ENCODE data around the gene FAF1.
A peak's percentile ranks its signal among the peaks of the same experiment; 100 is the strongest.
"Not testable (repeated sequence)": the region's sequence is repeated elsewhere in the genome, so short reads cannot be mapped to it uniquely, and the experiment has no call there.

Gene FAF1

GRCh38 chr1:50750021-50750619 is 209.9 kb downstream of the FAF1 start:
- DNase-seq, result peak; percentile 36

- no peak for DNase-seq
Observed at GRCh38 chr1:50747394-50747793, 212.7 kb downstream of the FAF1 start.

- DNase-seq, result peak; percentile 58
Observed at GRCh38 chr1:50742523-50742922, 217.5 kb downstream of the FAF1 start.

- DNase-seq, result no peak
Observed at GRCh38 chr1:50739125-50739524, 220.9 kb downstream of the FAF1 start.

- no peak for DNase-seq
Observed at GRCh38 chr1:50735443-50735842, 224.6 kb downstream of the FAF1 start.

GRCh38 chr1:50727578-50727977 is 232.5 kb downstream of the FAF1 start:
- DNase-seq, result not testable (repeated sequence)

- DNase-seq, result no peak
Observed at GRCh38 chr1:50724626-50725286, 235.3 kb downstream of the FAF1 start.

- DNase-seq, result no peak
Observed at GRCh38 chr1:50720457-50721053, 239.5 kb downstream of the FAF1 start.

- DNase-seq, result no peak
Observed at GRCh38 chr1:50719126-50719525, 240.9 kb downstream of the FAF1 start.

- DNase-seq, result no peak
Observed at GRCh38 chr1:50717327-50717726, 242.7 kb downstream of the FAF1 start.

- not testable (repeated sequence) for DNase-seq
Observed at GRCh38 chr1:50716455-50716854, 243.6 kb downstream of the FAF1 start.

GRCh38 chr1:50710099-50710498 is 250.0 kb downstream of the FAF1 start:
- DNase-seq, result no peak

GRCh38 chr1:50707824-50708223 is 252.2 kb downstream of the FAF1 start:
- no peak for DNase-seq

GRCh38 chr1:50705699-50706098 is 254.4 kb downstream of the FAF1 start:
- no peak for DNase-seq

GRCh38 chr1:50705041-50705440 is 255.0 kb downstream of the FAF1 start:
- DNase-seq, result no peak

GRCh38 chr1:50704126-50704525 is 255.9 kb downstream of the FAF1 start:
- DNase-seq, result peak; percentile 19

- DNase-seq, result no peak
Observed at GRCh38 chr1:50703240-50703639, 256.8 kb downstream of the FAF1 start.

- no peak for DNase-seq
Observed at GRCh38 chr1:50702395-50702794, 257.7 kb downstream of the FAF1 start.

- no peak for DNase-seq
Observed at GRCh38 chr1:50701706-50702317, 258.3 kb downstream of the FAF1 start.

GRCh38 chr1:50700621-50701020 is 259.4 kb downstream of the FAF1 start:
- DNase-seq, result no peak

GRCh38 chr1:50700214-50700613 is 259.9 kb downstream of the FAF1 start:
- no peak for DNase-seq

- no peak for DNase-seq
Observed at GRCh38 chr1:50699795-50700194, 260.3 kb downstream of the FAF1 start.

- peak; percentile 86 for DNase-seq
Observed at GRCh38 chr1:50697440-50698421, 262.3 kb downstream of the FAF1 start.
